Measurements from ENCODE around the gene TSPEAR. TPM values are rescaled to one million over a fixed set of nuclear protein-coding genes. Genes with fewer than 3 reads are reported as not detected.

TSPEAR gene
- total RNA-seq, 1 experiment from 2014 or later = 0.32 TPM

GRCh38 chr21:44524414-44525371 is 186.7 kb downstream of the TSPEAR start:
- H3K9me3 ChIP-seq = peaks cover 14% of the 10 kb centered on the region

DNA sequence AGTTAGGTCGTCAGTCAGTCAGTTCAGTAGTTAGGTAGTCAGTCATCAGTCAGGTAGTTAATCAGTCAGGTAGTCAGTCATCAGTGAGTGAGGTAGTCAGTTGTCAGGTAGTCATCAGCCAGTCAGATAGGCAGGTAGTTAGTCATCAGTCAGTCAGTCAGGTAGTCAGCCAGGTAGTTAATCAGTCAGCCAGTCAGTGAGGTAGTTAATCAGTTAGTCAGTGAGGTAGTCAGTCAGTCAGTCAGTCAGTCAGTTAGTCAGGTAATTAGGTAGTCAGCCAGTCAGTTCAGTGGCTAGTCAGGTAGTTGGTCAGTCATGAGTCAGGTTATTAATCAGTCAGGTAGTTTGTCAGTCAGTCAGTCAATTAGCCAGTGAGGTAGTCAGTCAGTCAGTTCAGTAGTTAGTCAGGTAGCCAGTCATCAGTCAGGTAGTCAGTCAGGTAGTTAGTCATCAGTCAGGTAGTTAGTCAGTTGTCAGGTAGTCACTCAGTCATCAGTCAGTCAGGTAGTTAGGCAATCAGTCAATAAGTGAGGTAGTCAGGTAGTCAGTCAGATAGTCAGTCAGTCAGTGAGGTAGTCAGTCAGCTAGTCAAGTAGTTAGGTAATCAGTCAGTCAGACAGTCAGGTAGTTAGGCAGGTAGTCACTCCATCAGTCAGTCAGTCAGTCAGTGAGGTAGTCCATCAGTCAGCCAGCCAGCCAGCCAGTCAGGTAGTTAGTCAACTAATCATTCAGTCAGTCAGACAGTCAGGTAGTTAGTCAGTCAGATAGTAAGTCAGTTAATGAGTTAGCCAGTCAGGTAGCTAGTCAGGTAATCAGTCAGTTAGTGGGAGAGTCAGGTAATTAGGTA is 187.6 kb downstream of the TSPEAR start:
- CTCF ChIA-PET = no interaction called here
- no peaks in the 10 kb centered on the region for H3K9me3 Mint-ChIP-seq (ENCODE audit: unreplicated experiment)
- Histone ChIP-seq H3K4me3 (ENCODE audit: low read depth, low read length) (no peak overlapping the region), H3K27me3 (replicated peaks; ENCODE audit: control insufficient read depth, insufficient read depth, low read length) (no peaks in the 10 kb centered on the region), H3K36me3 (ENCODE audit: control insufficient read depth, insufficient read depth, low read length) (no peaks in the 10 kb centered on the region), H3K4me1 (peaks cover 7% of the 10 kb centered on the region; the same call in 1 of the 2 replicates), H3K9me3 (peaks cover 14% of the 10 kb centered on the region)
- no peak for TF ChIP-seq CTCF (IDR thresholded peaks at IDR 0.05; ENCODE audit: insufficient read depth in 1 of 2, low read depth in 1 of 2, low read length in 1 of 2, severe bottlenecking in 1 of 2, unreplicated experiment in 1 of 2)
- no peaks in the 10 kb centered on the region for H3K27me3 Mint-ChIP-seq (ENCODE audit: insufficient read depth, unreplicated experiment)
- intact Hi-C loops (cut with micrococcal nuclease; ENCODE audit: unreplicated experiment) = no loop called here
- no TSS peak for BruUV-seq (replicated peaks)
- no peak overlapping the region for H3K4me3 Mint-ChIP-seq (ENCODE audit: unreplicated experiment)
- no peak overlapping the region for H3K27ac Mint-ChIP-seq (ENCODE audit: unreplicated experiment)
- no peaks in the 10 kb centered on the region for H3K36me3 Mint-ChIP-seq (ENCODE audit: insufficient read depth, unreplicated experiment)
- DNase-seq = no peak
- H3K4me1 Mint-ChIP-seq (ENCODE audit: low read depth, unreplicated experiment) = peaks cover 7% of the 10 kb centered on the region
- POLR2A ChIA-PET = no interaction called here

More at GRCh38 chr21:44524414-44525371, 186.7 kb downstream of the TSPEAR start:
- no peak for TF ChIP-seq CTCF (IDR thresholded peaks at IDR 0.05; ENCODE audit: insufficient read depth in 1 of 2, low read depth in 1 of 2, low read length in 1 of 2, severe bottlenecking in 1 of 2, unreplicated experiment in 1 of 2)
- H3K27me3 Mint-ChIP-seq (ENCODE audit: insufficient read depth, unreplicated experiment) = no peaks in the 10 kb centered on the region
- H3K36me3 Mint-ChIP-seq (ENCODE audit: insufficient read depth, unreplicated experiment) = no peaks in the 10 kb centered on the region
- Histone ChIP-seq H3K36me3 (ENCODE audit: control insufficient read depth, insufficient read depth, low read length) (no peaks in the 10 kb centered on the region), H3K4me3 (ENCODE audit: low read depth, low read length) (no peak overlapping the region), H3K4me1 (peaks cover 7% of the 10 kb centered on the region; the same call in 1 of the 2 replicates), H3K27me3 (replicated peaks; ENCODE audit: control insufficient read depth, insufficient read depth, low read length) (no peaks in the 10 kb centered on the region)
- intact Hi-C loops (cut with micrococcal nuclease; ENCODE audit: unreplicated experiment) = no loop called here
- TSS peak; percentile 9 for BruUV-seq (replicated peaks)
- ChIA-PET CTCF (no interaction called here), POLR2A (no interaction called here)
- no peak overlapping the region for H3K4me3 Mint-ChIP-seq (ENCODE audit: unreplicated experiment)
- no peak overlapping the region for H3K27ac Mint-ChIP-seq (ENCODE audit: unreplicated experiment)
- no peaks in the 10 kb centered on the region for H3K9me3 Mint-ChIP-seq (ENCODE audit: unreplicated experiment)
- H3K4me1 Mint-ChIP-seq (ENCODE audit: low read depth, unreplicated experiment) = peaks cover 7% of the 10 kb centered on the region
- DNase-seq = no peak

GRCh38 chr21:44522753-44523204 is 188.6 kb downstream of the TSPEAR start:
- Mint-ChIP-seq H3K27me3 (ENCODE audit: insufficient read depth, unreplicated experiment) (no peaks in the 10 kb centered on the region), H3K27ac (ENCODE audit: unreplicated experiment) (no peak overlapping the region)

More at GRCh38 chr21:44522753-44523204, 188.6 kb downstream of the TSPEAR start:
- peaks cover 14% of the 10 kb centered on the region for H3K9me3 ChIP-seq
- H3K36me3 ChIP-seq (ENCODE audit: control insufficient read depth, insufficient read depth, low read length) = no peaks in the 10 kb centered on the region
- H3K4me1 ChIP-seq = peaks cover 7% of the 10 kb centered on the region; the same call in 1 of the 2 replicates
- Mint-ChIP-seq H3K4me3 (ENCODE audit: unreplicated experiment) (no peak overlapping the region), H3K4me1 (ENCODE audit: low read depth, unreplicated experiment) (peaks cover 10% of the 10 kb centered on the region), H3K9me3 (ENCODE audit: unreplicated experiment) (peaks cover 5% of the 10 kb centered on the region), H3K36me3 (ENCODE audit: insufficient read depth, unreplicated experiment) (no peaks in the 10 kb centered on the region)
- intact Hi-C loops (cut with micrococcal nuclease; ENCODE audit: unreplicated experiment) = no loop called here
- DNase-seq = no peak
- ChIA-PET POLR2A (no interaction called here), CTCF (no interaction called here)
- BruUV-seq (replicated peaks) = no TSS peak
- TF ChIP-seq CTCF (IDR thresholded peaks at IDR 0.05; ENCODE audit: insufficient read depth in 1 of 2, low read depth in 1 of 2, low read length in 1 of 2, severe bottlenecking in 1 of 2, unreplicated experiment in 1 of 2) = no peak
- no peak overlapping the region for H3K4me3 ChIP-seq (ENCODE audit: low read depth, low read length)
- no peaks in the 10 kb centered on the region for H3K27me3 ChIP-seq (replicated peaks; ENCODE audit: control insufficient read depth, insufficient read depth, low read length)

Measured in Caco-2 (cell line).